A549 (cell line): Measurements from ENCODE around the gene ROR2. TPM values are rescaled to one million over a fixed set of nuclear protein-coding genes. Genes with fewer than 3 reads are reported as not detected.

Experiments
- ATAC-seq, 2 experiments: fragments of 200-7000 bp in 1 of 2; fragments of >200 bp in 1 of 2; cut with Nextera tagmentation in 1 of 2; cut with Tn5 transposase in 1 of 2; 3 replicates each; pipeline versions ENCODE4 v1.8.0 to v1.9.1; 2018 to 2020; ENCODE audit warnings: mild to moderate bottlenecking in 1 of 2, moderate library complexity in 1 of 2
- CTCF ChIA-PET: fragments of 300-600 bp; sonication (Branson Sonifier 250); formaldehyde crosslinking; extraction: SDS; loops from one replicate; lab custom pipeline; 2021; ENCODE audit warnings: antibody characterized with exemption, inconsistent platforms; lab: Yijun Ruan, JAX
- POLR2A ChIA-PET: fragments of 350-600 bp; formaldehyde crosslinking; extraction: SDS; loops from one replicate; lab custom pipeline; 2021; ENCODE audit warnings: antibody characterized with exemption, inconsistent platforms; lab: Yijun Ruan, JAX
- DNase-seq, 2 experiments: peaks; one replicate each; pipeline versions ENCODE4 v3.0.0 to v3.0.0-alpha.2; 2011 to 2016; ENCODE audit warnings: low read depth in 1 of 2, low spot score in 1 of 2
- FAIRE-seq: peaks from 2 replicates; lab custom pipeline; 2011; peaks lifted over from hg19 to GRCh38; lab: Jason Lieb, UNC
- H3K27ac ChIP-seq, 2 experiments: fragments of >200 bp; sonication (Bioruptor Twin); formaldehyde crosslinking; 3 replicates each; pipeline ENCODE4 v1.5.1; 2016 to 2017
- H3K4me1 ChIP-seq: fragments of >200 bp; sonication (Bioruptor Twin); formaldehyde crosslinking; 3 replicates; pipeline ENCODE4 v1.6.1; 2016
- H3K4me2 ChIP-seq: fragments of >200 bp; sonication (Bioruptor Twin); formaldehyde crosslinking; 3 replicates; pipeline ENCODE4 v1.6.1; 2016
- H3K4me3 ChIP-seq: fragments of >200 bp; sonication (Bioruptor Twin); formaldehyde crosslinking; 3 replicates; pipeline ENCODE4 v1.5.1; 2016
- H3K9me3 ChIP-seq: fragments of >200 bp; sonication (Bioruptor Twin); formaldehyde crosslinking; 3 replicates; pipeline ENCODE4 v1.6.1; 2016
- ATOH8 ChIP-seq: fragments of 250-450 bp; sonication (Bioruptor Pico); IDR thresholded peaks from 2 replicates; pipeline ENCODE4 v1.5.0; 2020; ENCODE audit warnings: low read depth, mild to moderate bottlenecking, moderate library complexity
- CBX8 ChIP-seq: fragments of 200-600 bp; sonication (generic); IDR thresholded peaks from 2 replicates; pipeline ENCODE4 v1.6.1; 2016
- CEBPB ChIP-seq, 2 experiments: fragments of >200 bp in 1 of 2; sonication (Bioruptor Twin) in 1 of 2; formaldehyde crosslinking in 1 of 2; IDR thresholded peaks; 2 replicates each; pipeline ENCODE4 v1.6.1; 2012 to 2016
- CHD4 ChIP-seq: fragments of 200-600 bp; sonication (generic); IDR thresholded peaks from 2 replicates; pipeline ENCODE4 v1.6.1; 2016; ENCODE audit warnings: antibody characterized with exemption, mild to moderate bottlenecking, borderline replicate concordance
- EHF ChIP-seq: fragments of 250-450 bp; sonication (Bioruptor Pico); IDR thresholded peaks from 2 replicates; pipeline ENCODE4 v1.5.0; 2020; ENCODE audit warnings: mild to moderate bottlenecking
- EHMT2 ChIP-seq: fragments of 200-600 bp; sonication (generic); IDR thresholded peaks from 2 replicates; pipeline ENCODE4 v1.6.1; 2016; ENCODE audit warnings: antibody characterized with exemption, low read depth, mild to moderate bottlenecking, moderate library complexity
- ESRRA ChIP-seq: fragments of 150-350 bp; IDR thresholded peaks from 2 replicates; pipeline ENCODE4 v1.6.1; 2014; ENCODE audit warnings: mild to moderate bottlenecking, low read length, borderline replicate concordance
- FOXS1 ChIP-seq: fragments of 250-450 bp; sonication (Bioruptor Pico); IDR thresholded peaks from 2 replicates; pipeline ENCODE4 v1.5.0; 2020; ENCODE audit warnings: mild to moderate bottlenecking, moderate library complexity
- HDAC2 ChIP-seq: fragments of 200-600 bp; sonication (generic); IDR thresholded peaks from 2 replicates; pipeline ENCODE4 v1.6.1; 2016
- HES2 ChIP-seq: fragments of >200 bp; sonication (Bioruptor Twin); formaldehyde crosslinking; IDR thresholded peaks from 2 replicates; pipeline ENCODE4 v1.6.1; 2016
- JUN ChIP-seq, 2 experiments: fragments of >200 bp; sonication (Bioruptor Twin); formaldehyde crosslinking; IDR thresholded peaks; 2 replicates in 1 of 2; 3 replicates in 1 of 2; pipeline ENCODE4 v1.6.1; 2016 to 2017
- KDM1A ChIP-seq: fragments of 200-600 bp; sonication (generic); IDR thresholded peaks from 2 replicates; pipeline ENCODE4 v1.6.1; 2016; ENCODE audit warnings: low read depth, mild to moderate bottlenecking
- MAFK ChIP-seq: fragments of 450-650 bp; IDR thresholded peaks from 2 replicates; pipeline ENCODE4 v1.6.1; 2014; ENCODE audit not compliant: partially characterized antibody
- MAX ChIP-seq: IDR thresholded peaks from 2 replicates; pipeline ENCODE4 v1.6.1; 2012
- MAZ ChIP-seq: fragments of 150-350 bp; IDR thresholded peaks from 2 replicates; pipeline ENCODE4 v1.6.1; 2014; ENCODE audit warnings: antibody characterized with exemption, low read depth, low read length, borderline replicate concordance
- NPAS2 ChIP-seq: fragments of 250-450 bp; sonication (Bioruptor Pico); IDR thresholded peaks from 2 replicates; pipeline ENCODE4 v1.8.0; 2022; ENCODE audit warnings: mild to moderate bottlenecking, moderate library complexity, borderline replicate concordance
- PBX3 ChIP-seq: IDR thresholded peaks from 2 replicates; pipeline ENCODE4 v1.6.1; 2012
- POLR2AphosphoS2 ChIP-seq: conservative IDR thresholded peaks from 2 replicates; pipeline ENCODE4 v1.6.1; 2012; ENCODE audit warnings: low read length, improper control_type of control experiment, inconsistent platforms
- RARB ChIP-seq: fragments of 250-450 bp; sonication (Bioruptor Pico); IDR thresholded peaks from 2 replicates; pipeline ENCODE4 v1.8.0; 2021; ENCODE audit warnings: mild to moderate bottlenecking, moderate library complexity
- RCOR1 ChIP-seq: fragments of 150-350 bp; IDR thresholded peaks from 2 replicates; pipeline ENCODE4 v1.6.1; 2014; ENCODE audit warnings: antibody characterized with exemption, low read length, low read depth
- REST ChIP-seq: fragments of 200-600 bp; sonication (generic); IDR thresholded peaks from 2 replicates; pipeline ENCODE4 v1.6.1; 2016; ENCODE audit warnings: antibody characterized with exemption, mild to moderate bottlenecking, moderate library complexity
- RNF2 ChIP-seq: fragments of 200-600 bp; sonication (generic); IDR thresholded peaks from 2 replicates; pipeline ENCODE4 v1.6.1; 2016; ENCODE audit warnings: low read depth, mild to moderate bottlenecking, antibody characterized with exemption, moderate library complexity, borderline replicate concordance
- USF2 ChIP-seq: fragments of 450-650 bp; IDR thresholded peaks from 2 replicates; pipeline ENCODE4 v1.6.1; 2014; ENCODE audit warnings: antibody characterized with exemption
- ZC3H11A ChIP-seq: fragments of 450-650 bp; IDR thresholded peaks from 2 replicates; pipeline ENCODE4 v1.6.1; 2014; ENCODE audit warnings: antibody characterized with exemption, mild to moderate bottlenecking
- ZNF302 ChIP-seq: fragments of 250-450 bp; sonication (Bioruptor Pico); IDR thresholded peaks from 2 replicates; pipeline ENCODE4 v1.9.0; 2021; ENCODE audit warnings: inconsistent platforms, mild to moderate bottlenecking, moderate library complexity
- ZSCAN20 ChIP-seq: fragments of 250-450 bp; sonication (Bioruptor Pico); IDR thresholded peaks from 2 replicates; pipeline ENCODE4 v1.8.0; 2022; ENCODE audit warnings: mild to moderate bottlenecking, moderate library complexity
- WGBS: methylation state at CpG from one replicate; pipeline ENCODE4 v1.1.6; 2017; ENCODE audit errors: missing lambda C conversion rate; 5-methylcytosine and 5-hydroxymethylcytosine counted together
- polyA plus RNA-seq, 4 experiments: library from polyadenylated mRNA; depleted of rRNA in 3 of 4; stranded (reverse); fragments of >200 nt; fragmentation: RNase III in 1 of 4; extraction: RNeasy Plus Mini Kit Qiagen cat#74134 plus additional on column Dnase treatment in 1 of 4; gene quantifications; 2 replicates in 3 of 4; 3 replicates in 1 of 4; pipeline ENCODE4 v1.2.3, GENCODE V29; 2011 to 2017
- TF ChIP-seq, protein P1 (sequence below): fragments of >200 bp; sonication (Bioruptor Twin); formaldehyde crosslinking; IDR thresholded peaks from 3 replicates; pipeline ENCODE4 v1.6.1; 2016

The ROR2 gene
- polyA plus RNA-seq, 2 of the 4 experiments (the other 2 are of a cell fraction): 0.12 to 0.53 TPM

GRCh38 chr9:91583966-91584365, 366.1 kb downstream of the ROR2 start:
- ChIA-PET POLR2A (no interaction called here), CTCF (no interaction called here)
- H3K4me2 ChIP-seq: no peak overlapping the region
- no peak overlapping the region for H3K27ac ChIP-seq
- H3K4me3 ChIP-seq: no peak overlapping the region
- H3K4me1 ChIP-seq: no peaks in the 10 kb centered on the region
- DNase-seq: no peak
- TF ChIP-seq REST (no peak), POLR2AphosphoS2 (no peak), CBX8 (no peak), HES2 (no peak)
- no peaks in the 10 kb centered on the region for H3K9me3 ChIP-seq
- no peak for FAIRE-seq
- 64% methylated on average over 8 of the region's 9 CpGs for WGBS
- ATAC-seq: no peak

DNA sequence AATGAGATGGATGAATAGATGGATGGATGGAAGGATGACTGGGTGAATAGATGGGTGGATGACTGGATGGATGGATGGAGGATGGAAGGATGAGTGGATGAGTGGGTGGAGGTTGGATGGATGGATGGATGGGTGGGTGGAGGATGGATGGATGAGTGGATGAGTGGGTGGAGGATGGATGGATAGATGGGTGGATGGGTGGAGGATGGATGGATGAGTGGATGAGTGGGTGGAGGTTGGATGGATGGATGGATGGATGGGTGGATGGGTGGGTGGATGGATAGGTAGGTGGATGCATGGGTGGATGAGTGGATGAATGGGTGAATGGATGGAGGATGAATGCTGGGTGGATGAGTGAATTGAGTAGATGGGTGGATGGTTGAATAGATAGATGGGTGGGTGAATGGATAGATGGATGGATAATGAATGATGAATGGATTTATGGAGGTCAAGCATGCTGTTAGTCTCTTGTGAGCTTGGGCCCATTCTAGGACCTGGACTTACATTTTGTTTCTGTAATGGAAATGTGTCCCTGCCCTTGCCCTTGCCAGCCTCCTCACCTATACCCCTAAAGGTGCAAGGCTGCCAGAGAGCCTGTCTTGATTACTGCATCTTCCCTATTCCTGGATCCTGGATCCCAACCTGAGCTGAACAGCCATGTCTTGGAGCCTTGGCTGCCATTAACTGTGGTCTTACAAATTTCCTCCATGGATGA, 366.7 kb downstream of the ROR2 start:
- ATAC-seq: no peak
- no peak for FAIRE-seq
- Histone ChIP-seq H3K27ac (no peak overlapping the region), H3K4me3 (no peak overlapping the region), H3K9me3 (no peaks in the 10 kb centered on the region), H3K4me2 (no peak overlapping the region), H3K4me1 (no peaks in the 10 kb centered on the region)
- TF ChIP-seq ATOH8 (CRISPR knock-in tag) (no peak), NPAS2 (CRISPR knock-in tag) (no peak), HDAC2 (no peak), MAZ (no peak), MAX (no peak), ZSCAN20 (CRISPR knock-in tag) (no peak), MAFK (no peak), RNF2 (no peak), USF2 (no peak), POLR2AphosphoS2 (no peak)
- ChIA-PET CTCF (no interaction called here), POLR2A (no interaction called here)
- DNase-seq: no peak

GRCh38 chr9:91582181-91582580, 367.8 kb downstream of the ROR2 start:
- no peak for FAIRE-seq
- H3K4me3 ChIP-seq: no peak overlapping the region
- H3K9me3 ChIP-seq: no peaks in the 10 kb centered on the region
- DNase-seq: no peak
- ChIA-PET POLR2A (no interaction called here), CTCF (no interaction called here)
- H3K4me2 ChIP-seq: no peak overlapping the region
- no peaks in the 10 kb centered on the region for H3K4me1 ChIP-seq
- ATAC-seq: no peak
- H3K27ac ChIP-seq: no peak overlapping the region
- 69% methylated on average over 4 of the region's 4 CpGs for WGBS
- TF ChIP-seq NPAS2 (CRISPR knock-in tag) (no peak), CEBPB (IDR thresholded peaks at IDR 0.05) (no peak), CHD4 (no peak), RCOR1 (no peak), ESRRA (no peak), ZNF302 (CRISPR knock-in tag) (no peak), MAFK (no peak), PBX3 (no peak), ZC3H11A (no peak), EHF (CRISPR knock-in tag) (no peak), FOXS1 (no peak), POLR2AphosphoS2 (no peak), KDM1A (no peak), RARB (CRISPR knock-in tag) (no peak), JUN (IDR thresholded peaks at IDR 0.05) (no peak), EHMT2 (no peak)
- TF ChIP-seq, protein P1, sequence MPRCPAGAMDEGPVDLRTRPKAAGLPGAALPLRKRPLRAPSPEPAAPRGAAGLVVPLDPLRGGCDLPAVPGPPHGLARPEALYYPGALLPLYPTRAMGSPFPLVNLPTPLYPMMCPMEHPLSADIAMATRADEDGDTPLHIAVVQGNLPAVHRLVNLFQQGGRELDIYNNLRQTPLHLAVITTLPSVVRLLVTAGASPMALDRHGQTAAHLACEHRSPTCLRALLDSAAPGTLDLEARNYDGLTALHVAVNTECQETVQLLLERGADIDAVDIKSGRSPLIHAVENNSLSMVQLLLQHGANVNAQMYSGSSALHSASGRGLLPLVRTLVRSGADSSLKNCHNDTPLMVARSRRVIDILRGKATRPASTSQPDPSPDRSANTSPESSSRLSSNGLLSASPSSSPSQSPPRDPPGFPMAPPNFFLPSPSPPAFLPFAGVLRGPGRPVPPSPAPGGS: no peak
